Transverse colon (tissue), 4 donors: ENCODE results near the gene NCF1. TPM values are rescaled to one million over a fixed set of nuclear protein-coding genes. Genes with fewer than 3 reads are reported as not detected.
"Not testable (repeated sequence)": the region's sequence is repeated elsewhere in the genome, so short reads cannot be mapped to it uniquely, and the experiment has no call there.

ENCODE experiments used
- DNase-seq: peaks from one replicate; pipeline ENCODE4 v3.0.0-alpha.2; 2019
- H3K27ac ChIP-seq, 4 donors: fragments of 200-600 bp; sonication (generic); 2 replicates each; pipeline ENCODE4 v1.5.1; 2016 to 2018; ENCODE audit warnings: inconsistent platforms in 4 of 4
- H3K27me3 ChIP-seq: fragments of 200-600 bp; sonication (generic); 2 replicates; pipeline ENCODE4 v1.5.1; 2017; ENCODE audit warnings: inconsistent platforms
- H3K36me3 ChIP-seq, 4 donors: fragments of 200-600 bp; sonication (generic); 2 replicates each; pipeline ENCODE4 v1.5.1; 2017 to 2019; ENCODE audit warnings: inconsistent platforms in 4 of 4
- H3K4me1 ChIP-seq, 4 donors: fragments of 200-600 bp; sonication (generic); 2 replicates each; pipeline ENCODE4 v1.5.1; 2017 to 2020; ENCODE audit warnings: inconsistent platforms in 4 of 4
- H3K4me3 ChIP-seq, 4 donors: fragments of 200-600 bp; sonication (generic); 1 replicate in 1 of 4; 2 replicates in 3 of 4; pipeline versions ENCODE4 v1.5.1 to v1.6.1; 2017 to 2019; ENCODE audit warnings: inconsistent platforms in 4 of 4
- H3K9me3 ChIP-seq, 2 donors: fragments of 200-600 bp; sonication (generic); 2 replicates each; pipeline ENCODE4 v1.5.1; 2017 to 2019; ENCODE audit warnings: inconsistent platforms in 2 of 2
- WGBS, 2 donors: methylation state at CpG; one replicate each; pipeline ENCODE4 v1.1.5; 2018; ENCODE audit warnings: low coverage in 1 of 2; 5-methylcytosine and 5-hydroxymethylcytosine counted together
- in situ Hi-C, 4 donors: fragments of 200-750 bp; cut with MboI; loops; one replicate each; pipeline versions ENCODE4 v1.15.0 to v1.15.1; 2017; ENCODE audit warnings: low sequenced_read_pairs in 3 of 4, low pct_ligation_motif_present in 1 of 4, low pct_unique_long_range_greater_than_20kb in 1 of 4
- intact Hi-C: fragments of 100-400 bp; cut with DNase I; formaldehyde crosslinking; loops from one replicate; pipeline ENCODE4 v1.15.1; 2023; ENCODE audit warnings: low total_unique reads
- total RNA-seq, 4 donors: library from RNA; depleted of rRNA; stranded (reverse); fragments of >200 nt; gene quantifications; one replicate each; pipeline ENCODE4 v1.1.0, GENCODE V29; 2016

NCF1 gene
- total RNA-seq, 4 donors from 2014 or later: 5.2 to 8.1 (median 6.6) TPM; not detected in 1

DNA sequence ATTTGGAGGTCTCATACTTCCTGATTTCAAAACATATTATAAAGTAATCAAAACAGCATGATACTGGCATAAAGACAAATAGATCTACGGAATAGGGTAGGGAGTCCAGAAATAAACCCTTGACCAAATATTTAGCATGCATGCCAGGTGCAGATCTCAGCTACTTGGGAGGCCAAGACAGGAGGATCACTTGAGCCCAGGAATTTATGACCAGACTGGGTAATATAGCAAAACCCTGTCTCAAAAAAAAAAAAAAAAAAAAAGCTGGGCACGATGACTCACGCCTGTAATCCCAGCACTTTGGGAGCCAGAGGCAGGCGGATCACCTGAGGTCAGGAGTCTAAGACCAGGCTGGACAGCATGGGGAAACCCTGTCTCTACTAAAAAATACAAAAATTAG lies 56.1 kb downstream of the NCF1 start:
- H3K4me1 ChIP-seq, H3K27ac ChIP-seq, H3K36me3 ChIP-seq, H3K4me3 ChIP-seq, DNase-seq, H3K27me3 ChIP-seq, H3K9me3 ChIP-seq, in situ Hi-C loops, intact Hi-C loops: not testable (repeated sequence)
- 44% methylated on average over 3 of the region's 4 CpGs; no CpG with 5 or more reads in 1 of the 2 donors for WGBS, 2 donors

DNA sequence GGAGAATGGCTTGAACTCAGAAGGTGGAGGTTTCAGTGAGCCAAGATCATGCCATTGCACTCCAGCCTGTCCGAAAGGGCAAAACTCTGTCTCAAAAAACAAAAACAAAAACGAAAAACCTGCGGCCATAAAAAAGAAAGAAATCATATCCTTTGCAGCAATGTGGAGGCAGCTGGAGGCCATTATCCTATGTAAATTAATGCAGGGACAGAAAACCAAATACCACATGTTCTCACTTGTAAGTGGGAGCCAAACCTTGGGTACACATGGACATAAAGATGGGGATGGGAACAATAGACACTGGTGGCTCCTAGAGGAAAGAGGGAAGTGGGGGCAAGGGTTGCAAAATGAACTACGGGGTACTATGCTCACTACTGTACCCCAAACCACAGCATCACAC lies 56.6 kb downstream of the NCF1 start:
- DNase-seq, H3K4me3 ChIP-seq, H3K27ac ChIP-seq, intact Hi-C loops, H3K27me3 ChIP-seq, H3K4me1 ChIP-seq, in situ Hi-C loops, H3K36me3 ChIP-seq, H3K9me3 ChIP-seq: not testable (repeated sequence)
- 90% methylated on average over 2 of the region's 4 CpGs; no CpG with 5 or more reads in 1 of the 2 donors for WGBS, 2 donors

Other genes with a start within 250 kb of the NCF1 start
- 100 to 1,000 TPM in 3 of 4 donors, 10 to 100 TPM in 1; 90.5 to 216 (median 139) TPM for gene GTF2I, start 116.3 kb upstream of the NCF1 start, total RNA-seq
- 100 to 1,000 TPM in 1 of 4 donors, 10 to 100 TPM in 3; 12.1 to 103 (median 24.9) TPM for gene GTF2IRD2, start 77.6 kb downstream of the NCF1 start, total RNA-seq
- gene CASTOR2, start 190.7 kb downstream of the NCF1 start, total RNA-seq: 10 to 100 TPM in 1 of 4 donors, 1 to 10 TPM in 3; 4.5 to 12.5 (median 7.4) TPM